ENCODE data around the gene PSMB5.

The PSMB5 gene

DNA sequence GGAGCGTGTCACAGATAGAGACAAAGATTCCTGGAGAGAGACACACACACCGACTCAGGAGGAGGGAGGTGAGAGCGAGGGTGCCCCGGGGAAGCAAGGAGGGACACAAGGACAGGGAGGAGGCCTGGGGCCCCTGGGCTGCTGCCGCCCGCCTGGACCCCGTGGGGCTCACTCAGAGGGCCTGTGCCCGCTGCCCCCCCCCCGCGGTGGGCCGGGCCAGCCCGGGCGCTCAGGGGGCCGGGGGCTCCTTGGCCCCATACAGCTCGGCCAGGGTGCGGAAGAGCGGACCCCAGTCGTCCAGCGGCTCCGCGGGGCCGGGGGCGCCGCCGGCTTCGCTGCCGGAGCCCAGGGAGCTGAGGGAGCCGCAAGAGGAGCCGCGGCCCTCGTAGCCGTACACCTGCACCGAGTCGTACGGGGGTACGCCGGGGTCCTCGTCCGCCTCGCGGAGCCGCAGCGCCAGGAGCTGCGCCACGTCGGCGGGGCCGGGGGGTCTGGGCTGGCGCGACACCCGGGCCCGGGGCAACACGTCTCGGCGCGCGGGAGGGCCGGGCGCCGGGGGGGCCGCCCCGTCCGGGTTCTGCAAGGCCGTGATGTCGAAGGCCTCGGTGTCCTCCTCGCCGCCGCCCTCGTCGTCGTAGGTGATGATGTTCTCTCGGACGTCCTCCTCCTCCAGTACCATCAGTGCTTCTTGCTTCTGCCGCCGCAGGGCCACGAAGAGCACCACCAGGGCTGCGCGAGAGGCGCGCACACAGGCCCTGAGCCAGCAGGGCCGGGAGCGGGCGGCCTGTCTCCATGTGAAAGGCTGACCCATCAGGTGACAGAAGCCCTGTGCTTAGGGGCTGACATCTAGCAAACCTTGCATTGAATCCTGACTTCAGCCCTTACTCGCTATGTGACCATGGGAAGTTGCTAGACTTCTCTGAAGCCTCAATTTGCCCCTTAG is 13.3 kb upstream of the PSMB5 start:
- no peak overlapping the region for H3K27ac ChIP-seq
- H3K36me3 ChIP-seq = peaks cover 20% of the 10 kb centered on the region
- H3K4me3 ChIP-seq (ENCODE audit: low read depth, low read length) = no peak overlapping the region
- no peaks in the 10 kb centered on the region for H3K9me3 ChIP-seq (ENCODE audit: severe bottlenecking)
- TF ChIP-seq, protein P1, sequence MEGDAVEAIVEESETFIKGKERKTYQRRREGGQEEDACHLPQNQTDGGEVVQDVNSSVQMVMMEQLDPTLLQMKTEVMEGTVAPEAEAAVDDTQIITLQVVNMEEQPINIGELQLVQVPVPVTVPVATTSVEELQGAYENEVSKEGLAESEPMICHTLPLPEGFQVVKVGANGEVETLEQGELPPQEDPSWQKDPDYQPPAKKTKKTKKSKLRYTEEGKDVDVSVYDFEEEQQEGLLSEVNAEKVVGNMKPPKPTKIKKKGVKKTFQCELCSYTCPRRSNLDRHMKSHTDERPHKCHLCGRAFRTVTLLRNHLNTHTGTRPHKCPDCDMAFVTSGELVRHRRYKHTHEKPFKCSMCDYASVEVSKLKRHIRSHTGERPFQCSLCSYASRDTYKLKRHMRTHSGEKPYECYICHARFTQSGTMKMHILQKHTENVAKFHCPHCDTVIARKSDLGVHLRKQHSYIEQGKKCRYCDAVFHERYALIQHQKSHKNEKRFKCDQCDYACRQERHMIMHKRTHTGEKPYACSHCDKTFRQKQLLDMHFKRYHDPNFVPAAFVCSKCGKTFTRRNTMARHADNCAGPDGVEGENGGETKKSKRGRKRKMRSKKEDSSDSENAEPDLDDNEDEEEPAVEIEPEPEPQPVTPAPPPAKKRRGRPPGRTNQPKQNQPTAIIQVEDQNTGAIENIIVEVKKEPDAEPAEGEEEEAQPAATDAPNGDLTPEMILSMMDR (IDR thresholded peaks at IDR 0.05; ENCODE audit: low read depth, low read length) = no peak
- H3K27me3 ChIP-seq (ENCODE audit: insufficient read depth, low read depth, severe bottlenecking) = no peaks in the 10 kb centered on the region
- DNase-seq = no peak

DNA sequence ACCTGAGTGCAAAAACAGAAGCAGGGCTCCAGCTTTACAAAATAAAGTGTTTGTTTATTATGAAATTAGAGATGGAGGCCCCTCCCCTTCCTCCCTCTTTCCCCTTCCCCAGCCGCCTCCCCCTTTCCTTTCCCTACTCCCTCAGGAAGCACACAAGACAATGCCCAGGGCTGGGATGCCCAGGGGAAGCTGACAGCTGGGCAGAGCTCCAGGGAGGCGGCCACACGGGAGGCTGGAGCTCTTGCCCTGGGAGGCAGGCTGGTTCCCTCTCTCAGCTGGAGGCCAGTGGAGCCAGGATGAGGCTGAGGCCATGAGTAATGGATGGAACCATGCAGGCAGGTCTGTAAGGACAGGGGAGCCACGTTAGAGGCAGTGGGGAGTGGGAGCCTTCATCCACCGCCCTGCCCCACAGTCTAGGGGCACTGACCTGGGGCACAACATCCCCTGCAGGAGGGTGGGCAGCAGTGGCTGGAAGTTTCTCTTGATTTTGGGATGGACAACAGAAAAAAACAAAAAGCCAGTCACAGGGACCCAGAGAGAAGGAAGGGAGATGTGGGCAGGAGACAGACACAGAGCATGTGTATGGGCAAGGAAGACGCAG is 12.4 kb upstream of the PSMB5 start:
- TF ChIP-seq, protein P1 (IDR thresholded peaks at IDR 0.05; ENCODE audit: low read depth, low read length) = no peak
- Histone ChIP-seq H3K4me3 (ENCODE audit: low read depth, low read length) (no peak overlapping the region), H3K27me3 (ENCODE audit: insufficient read depth, low read depth, severe bottlenecking) (no peaks in the 10 kb centered on the region), H3K9me3 (ENCODE audit: severe bottlenecking) (no peaks in the 10 kb centered on the region), H3K36me3 (peaks cover 18% of the 10 kb centered on the region), H3K27ac (no peak overlapping the region)
- no peak for DNase-seq

DNA sequence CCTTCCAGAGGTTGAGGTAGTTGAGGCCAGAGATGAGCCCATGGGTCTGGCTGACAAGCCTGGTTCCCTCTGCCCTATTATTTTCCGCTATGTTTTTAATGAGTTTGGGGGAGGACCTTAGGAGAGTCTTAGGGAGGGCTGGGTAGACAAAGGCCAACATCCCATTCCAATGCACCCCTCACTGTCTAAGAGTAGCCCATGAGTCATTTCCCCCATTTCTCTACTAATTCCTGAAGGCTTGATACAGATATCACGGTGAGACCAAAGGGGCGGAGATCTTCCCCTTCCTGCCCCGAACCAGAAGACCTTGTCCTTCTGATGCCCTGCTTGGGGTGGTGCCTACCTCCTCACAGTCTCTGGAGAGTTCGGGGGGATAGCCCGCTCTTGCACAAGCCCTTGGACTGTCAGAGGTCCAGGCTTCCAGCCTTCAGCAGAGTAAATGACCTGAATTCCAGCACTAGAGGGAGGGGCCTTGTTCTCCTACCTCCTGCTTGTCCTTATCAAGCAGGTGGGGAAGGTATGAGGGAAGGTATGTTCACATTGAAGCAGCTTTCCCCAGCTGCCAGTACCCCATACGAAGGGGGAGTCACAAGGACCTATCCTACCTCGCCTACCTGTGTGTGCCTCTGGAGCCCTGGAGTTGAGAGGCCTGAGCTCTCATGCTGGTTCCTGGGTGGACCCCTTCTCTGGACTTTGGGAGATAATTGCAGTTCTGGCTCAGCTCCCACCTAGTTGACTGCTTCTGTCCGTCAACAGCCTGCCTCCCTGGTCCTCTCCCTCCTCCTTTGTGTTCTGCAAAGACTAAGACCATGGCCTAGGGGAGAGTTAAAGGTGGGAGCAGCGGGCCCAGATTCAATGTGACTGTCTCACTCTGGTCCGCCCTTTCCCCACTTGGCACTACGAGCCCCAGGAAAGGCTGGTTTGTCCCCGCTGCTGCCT is 11.0 kb upstream of the PSMB5 start:
- no peak overlapping the region for H3K4me3 ChIP-seq (ENCODE audit: low read depth, low read length)
- no peaks in the 10 kb centered on the region for H3K9me3 ChIP-seq (ENCODE audit: severe bottlenecking)

DNA sequence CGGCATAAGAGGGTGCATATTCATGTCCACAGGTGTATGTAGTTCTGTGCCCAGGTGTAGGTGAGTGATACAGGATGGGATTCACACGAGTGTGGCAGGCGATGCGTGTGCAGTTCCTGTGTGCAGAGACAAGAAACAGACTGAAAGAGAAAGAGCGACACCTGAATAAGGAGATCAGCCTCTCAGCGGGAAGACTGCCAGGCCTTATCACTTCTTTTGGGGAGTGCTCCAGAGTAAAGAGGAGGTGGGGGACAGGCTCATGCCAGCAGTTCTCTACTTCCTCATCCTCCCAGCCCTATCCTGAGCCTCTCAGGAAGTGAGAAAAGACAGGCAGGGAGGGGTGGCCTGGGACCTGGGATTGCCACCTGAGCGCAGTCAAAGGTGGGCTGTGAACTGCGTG is 10.1 kb upstream of the PSMB5 start:
- H3K36me3 ChIP-seq = peaks cover 17% of the 10 kb centered on the region
- no peak overlapping the region for H3K27ac ChIP-seq
- TF ChIP-seq, protein P1 (IDR thresholded peaks at IDR 0.05; ENCODE audit: low read depth, low read length) = no peak
- no peaks in the 10 kb centered on the region for H3K9me3 ChIP-seq (ENCODE audit: severe bottlenecking)
- no peak overlapping the region for H3K4me3 ChIP-seq (ENCODE audit: low read depth, low read length)
- no peak for DNase-seq
- no peaks in the 10 kb centered on the region for H3K27me3 ChIP-seq (ENCODE audit: insufficient read depth, low read depth, severe bottlenecking)

More for the DNA sequence above, 11.0 kb upstream of the PSMB5 start:
- TF ChIP-seq, protein P1 (IDR thresholded peaks at IDR 0.05; ENCODE audit: low read depth, low read length) = no peak
- DNase-seq = no peak
- Histone ChIP-seq H3K27ac (no peak overlapping the region), H3K27me3 (ENCODE audit: insufficient read depth, low read depth, severe bottlenecking) (no peaks in the 10 kb centered on the region), H3K36me3 (peaks cover 18% of the 10 kb centered on the region)

DNA sequence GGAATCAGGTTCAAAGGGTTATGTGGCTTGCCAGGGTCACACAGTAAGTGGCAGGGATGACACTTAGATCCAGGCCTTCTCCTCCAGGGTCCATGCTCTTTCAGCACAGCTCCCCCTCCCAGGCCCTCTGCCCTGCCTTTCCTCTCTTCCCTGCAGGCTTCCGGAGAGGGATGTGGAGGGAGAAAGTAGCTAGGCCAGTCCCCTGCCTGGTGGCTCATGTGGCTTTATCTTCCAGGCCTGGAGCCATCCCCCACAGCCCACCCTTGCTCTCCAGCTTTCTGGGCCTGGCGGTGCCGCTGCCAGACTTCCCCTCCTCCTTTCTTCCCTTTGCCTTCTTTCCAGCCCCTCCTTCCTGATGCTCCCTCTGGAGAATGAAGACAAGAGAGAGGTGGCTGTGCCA is 9.1 kb upstream of the PSMB5 start:
- TF ChIP-seq, protein P1 (IDR thresholded peaks at IDR 0.05; ENCODE audit: low read depth, low read length) = no peak
- Histone ChIP-seq H3K4me3 (ENCODE audit: low read depth, low read length) (no peak overlapping the region), H3K27ac (no peak overlapping the region), H3K9me3 (ENCODE audit: severe bottlenecking) (no peaks in the 10 kb centered on the region), H3K27me3 (ENCODE audit: insufficient read depth, low read depth, severe bottlenecking) (no peaks in the 10 kb centered on the region), H3K36me3 (peaks cover 6% of the 10 kb centered on the region)
- DNase-seq = no peak
